Muscle layer of colon (tissue), 2 donors: ENCODE measurements around the gene NPAS2.

ENCODE experiments used
- H3K27ac ChIP-seq: one replicate; pipeline ENCODE4 v1.7.0; 2013; ENCODE audit warnings: low read depth, mild to moderate bottlenecking, low read length, moderate library complexity
- H3K27me3 ChIP-seq, 2 donors: one replicate each; pipeline ENCODE4 v1.7.0; 2013; ENCODE audit warnings: low read length in 2 of 2, mild to moderate bottlenecking in 2 of 2; ENCODE audit not compliant: insufficient read depth in 2 of 2, control insufficient read depth in 1 of 2
- H3K36me3 ChIP-seq: one replicate; pipeline ENCODE4 v1.7.0; 2013; ENCODE audit warnings: mild to moderate bottlenecking, low read length; ENCODE audit not compliant: insufficient read depth
- H3K4me1 ChIP-seq: one replicate; pipeline ENCODE4 v1.7.0; 2013; ENCODE audit warnings: mild to moderate bottlenecking, low read length; ENCODE audit not compliant: insufficient read depth
- H3K4me3 ChIP-seq, 2 donors: one replicate each; pipeline ENCODE4 v1.7.0; 2013; ENCODE audit warnings: low read length in 2 of 2, low read depth in 1 of 2, mild to moderate bottlenecking in 1 of 2, moderate library complexity in 1 of 2
- H3K9ac ChIP-seq: one replicate; pipeline ENCODE4 v1.7.0; 2013; ENCODE audit warnings: low read length
- H3K9me3 ChIP-seq: one replicate; pipeline ENCODE4 v1.7.0; 2013; ENCODE audit warnings: mild to moderate bottlenecking, low read length
- donor health status: abdominal sarcoma.
- donor health status: Adenocarcinoma of cecum.

NPAS2 gene

GRCh38 chr2:100992262-100992661, 172.3 kb downstream of the NPAS2 start:
- Histone ChIP-seq H3K4me1 (no peaks in the 10 kb centered on the region), H3K27ac (no peak overlapping the region), H3K9me3 (no peaks in the 10 kb centered on the region), H3K36me3 (peaks cover 13% of the 10 kb centered on the region), H3K9ac (no peak overlapping the region), H3K4me3 (no peak overlapping the region), H3K27me3 (no peaks in the 10 kb centered on the region)

- Histone ChIP-seq H3K4me1 (no peaks in the 10 kb centered on the region), H3K9ac (no peak overlapping the region), H3K27ac (no peak overlapping the region), H3K27me3 (no peaks in the 10 kb centered on the region), H3K36me3 (peaks cover 7% of the 10 kb centered on the region), H3K9me3 (no peaks in the 10 kb centered on the region), H3K4me3 (no peak overlapping the region)
These were observed 173.4 kb downstream of the NPAS2 start for GRCh38 chr2:100993294-100993693.

- Histone ChIP-seq H3K9me3 (no peaks in the 10 kb centered on the region), H3K36me3 (peaks cover 6% of the 10 kb centered on the region), H3K4me1 (no peaks in the 10 kb centered on the region), H3K27ac (no peak overlapping the region), H3K9ac (no peak overlapping the region), H3K4me3 (no peak overlapping the region), H3K27me3 (no peaks in the 10 kb centered on the region)
These were observed 175.6 kb downstream of the NPAS2 start for GRCh38 chr2:100995309-100996075.

GRCh38 chr2:100997509-100998234, 177.7 kb downstream of the NPAS2 start:
- H3K27me3 ChIP-seq = no peaks in the 10 kb centered on the region
- H3K9me3 ChIP-seq = no peaks in the 10 kb centered on the region
- H3K9ac ChIP-seq = no peak overlapping the region
- H3K4me1 ChIP-seq = peaks cover 4% of the 10 kb centered on the region
- no peak overlapping the region for H3K27ac ChIP-seq
- no peak overlapping the region for H3K4me3 ChIP-seq
- peaks cover 6% of the 10 kb centered on the region for H3K36me3 ChIP-seq

GRCh38 chr2:100998235-100998573, 178.3 kb downstream of the NPAS2 start:
- Histone ChIP-seq H3K9ac (no peak overlapping the region), H3K27ac (no peak overlapping the region), H3K4me1 (peaks cover 7% of the 10 kb centered on the region), H3K9me3 (no peaks in the 10 kb centered on the region), H3K27me3 (no peaks in the 10 kb centered on the region), H3K36me3 (peaks cover 6% of the 10 kb centered on the region), H3K4me3 (no peak overlapping the region)

GRCh38 chr2:100999995-101000394, 180.1 kb downstream of the NPAS2 start:
- H3K4me1 ChIP-seq = peaks cover 19% of the 10 kb centered on the region
- no peaks in the 10 kb centered on the region for H3K27me3 ChIP-seq
- no peak overlapping the region for H3K9ac ChIP-seq
- no peak overlapping the region for H3K4me3 ChIP-seq
- no peak overlapping the region for H3K27ac ChIP-seq
- peaks cover 16% of the 10 kb centered on the region for H3K36me3 ChIP-seq
- H3K9me3 ChIP-seq = no peaks in the 10 kb centered on the region

GRCh38 chr2:101001691-101002561, 182.0 kb downstream of the NPAS2 start, which contains the start of gene RPL31:
Gene RPL31 (plus strand): TSS chr2:101002289. CDS start chr2:101002702, 413 bp downstream.
- H3K9me3 ChIP-seq = no peaks in the 10 kb centered on the region
- H3K4me3 ChIP-seq = peak within 1 kb of the TSS; percentile 61 to 79
- peak within 1 kb of the TSS; percentile 85 for H3K27ac ChIP-seq
- no peaks in the 10 kb centered on the region for H3K27me3 ChIP-seq
- H3K36me3 ChIP-seq = peaks cover 33% of the 10 kb centered on the region
- peaks cover 19% of the 10 kb centered on the region for H3K4me1 ChIP-seq
- peak within 1 kb of the TSS; percentile 77 for H3K9ac ChIP-seq

GRCh38 chr2:101002562-101003277, 182.8 kb downstream of the NPAS2 start:
- H3K4me1 ChIP-seq = peaks cover 19% of the 10 kb centered on the region
- H3K27me3 ChIP-seq = no peaks in the 10 kb centered on the region
- no peaks in the 10 kb centered on the region for H3K9me3 ChIP-seq
- peaks cover 41% of the 10 kb centered on the region for H3K36me3 ChIP-seq
- peak overlapping the region; percentile 61 to 79 for H3K4me3 ChIP-seq
- H3K9ac ChIP-seq = peak overlapping the region; percentile 77
- peak overlapping the region; percentile 85 for H3K27ac ChIP-seq

- H3K9ac ChIP-seq = peak overlapping the region; percentile 77
- H3K27me3 ChIP-seq = no peaks in the 10 kb centered on the region
- H3K36me3 ChIP-seq = peaks cover 47% of the 10 kb centered on the region
- peak overlapping the region; percentile 61 to 79 for H3K4me3 ChIP-seq
- H3K4me1 ChIP-seq = peaks cover 19% of the 10 kb centered on the region
- peak overlapping the region; percentile 85 for H3K27ac ChIP-seq
- no peaks in the 10 kb centered on the region for H3K9me3 ChIP-seq
These were observed 183.4 kb downstream of the NPAS2 start for GRCh38 chr2:101003278-101003775.

GRCh38 chr2:101004620-101005325, 184.8 kb downstream of the NPAS2 start:
- Histone ChIP-seq H3K4me3 (no peak overlapping the region), H3K9me3 (no peaks in the 10 kb centered on the region), H3K27ac (no peak overlapping the region), H3K9ac (no peak overlapping the region), H3K4me1 (peaks cover 19% of the 10 kb centered on the region), H3K27me3 (no peaks in the 10 kb centered on the region), H3K36me3 (peaks cover 48% of the 10 kb centered on the region)
